K562 (cell line): ENCODE results near the gene NUP98. TPM values are rescaled to one million over a fixed set of nuclear protein-coding genes. Genes with fewer than 3 reads are reported as not detected.

Source experiments
- GABPB1 ChIP-seq: sonication (generic); formaldehyde crosslinking; IDR thresholded peaks from 2 replicates; pipeline ENCODE4 v1.8.0; 2022; ENCODE audit warnings: mild to moderate bottlenecking, missing genetic modification reagents
- ILF3 ChIP-seq: fragments of 450-650 bp; IDR thresholded peaks from 2 replicates; pipeline ENCODE4 v1.6.1; 2018; ENCODE audit warnings: antibody characterized with exemption, mild to moderate bottlenecking, moderate library complexity, borderline replicate concordance
- KAT7 ChIP-seq: sonication (generic); formaldehyde crosslinking; IDR thresholded peaks from 2 replicates; pipeline ENCODE4 v1.8.0; 2022; ENCODE audit warnings: missing genetic modification reagents, mild to moderate bottlenecking, borderline replicate concordance
- NFIC ChIP-seq: fragments of 450-650 bp; IDR thresholded peaks from 2 replicates; pipeline ENCODE4 v1.6.1; 2017; ENCODE audit warnings: mild to moderate bottlenecking, inconsistent platforms
- NONO ChIP-seq, 2 experiments: fragments of 200-400 bp in 1 of 2; fragments of 450-650 bp in 1 of 2; formaldehyde crosslinking in 1 of 2; IDR thresholded peaks; 2 replicates each; pipeline ENCODE4 v1.6.1; 2017; ENCODE audit warnings: low read depth in 2 of 2, mild to moderate bottlenecking in 2 of 2, moderate library complexity in 2 of 2, low read length in 1 of 2
- POLR3A ChIP-seq: IDR thresholded peaks from 2 replicates; pipeline ENCODE4 v1.6.1; 2011; ENCODE audit warnings: borderline replicate concordance, mild to moderate bottlenecking, moderate library complexity; ENCODE audit not compliant: insufficient read length, insufficient read depth; ENCODE audit errors: extremely low read depth
- TEAD2 ChIP-seq: fragments of 450-650 bp; IDR thresholded peaks from 2 replicates; pipeline ENCODE4 v1.6.1; 2016; ENCODE audit warnings: missing genetic modification characterization, control low read depth, missing compliant biosample characterization
- U2AF2 ChIP-seq: fragments of 200-400 bp; formaldehyde crosslinking; optimal IDR thresholded peaks from 2 replicates; pipeline ENCODE3; 2017; ENCODE audit warnings: low read depth, mild to moderate bottlenecking, low read length
- ZFPM2 ChIP-seq: fragments of 250-450 bp; sonication (Bioruptor Pico); IDR thresholded peaks from 2 replicates; pipeline ENCODE4 v1.5.1; 2022; ENCODE audit warnings: mild to moderate bottlenecking
- ZNF3 ChIP-seq: fragments of 250-450 bp; sonication (Bioruptor Pico); IDR thresholded peaks from 2 replicates; pipeline ENCODE4 v1.5.0; 2021; ENCODE audit warnings: mild to moderate bottlenecking, moderate library complexity
- ZNF436 ChIP-seq: fragments of 250-450, 450-650 bp; sonication (Bioruptor Pico); formaldehyde crosslinking; IDR thresholded peaks from 2 replicates; pipeline ENCODE4 v1.7.0; 2020; ENCODE audit warnings: mild to moderate bottlenecking
- ZNF668 ChIP-seq: fragments of 250-450 bp; sonication (Bioruptor Pico); IDR thresholded peaks from 2 replicates; pipeline ENCODE4 v1.8.0; 2022; ENCODE audit warnings: mild to moderate bottlenecking, inconsistent platforms
- ZNF75A ChIP-seq: fragments of 450-650 bp; formaldehyde crosslinking; IDR thresholded peaks from 2 replicates; pipeline ENCODE4 v1.4.0; 2020; ENCODE audit warnings: mild to moderate bottlenecking
- polyA plus RNA-seq, 8 experiments: library from polyadenylated mRNA; depleted of rRNA in 4 of 8; stranded (reverse) in 5 of 8; unstranded in 3 of 8; fragments of >200 nt; fragmentation: Nextera tagmentation in 2 of 8; fragmentation: Illumina TruSeq in 1 of 8; extraction: Ambion mirVana in 2 of 8; extraction: Trizol in 1 of 8; gene quantifications; 2 replicates each; pipeline versions ENCODE4 v1.2.1 to v1.2.3, GENCODE V29; 2011 to 2014; ENCODE audit warnings: inconsistent platforms in 1 of 8, missing spikeins in 1 of 8
- total RNA-seq, 7 experiments: library from RNA; depleted of rRNA in 6 of 7; stranded (reverse); fragments of >200 nt in 6 of 7; fragmentation: Illumina TruSeq in 2 of 7; extraction: Trizol in 2 of 7; gene quantifications; 2 replicates each; pipeline versions ENCODE4 v1.2.1 to v1.2.3, GENCODE V29; 2011 to 2021; ENCODE audit warnings: low replicate concordance in 1 of 7
- TF ChIP-seq, protein P1 (sequence below): fragments of 450-650 bp; conservative IDR thresholded peaks from 2 replicates; pipeline ENCODE4 v1.6.1; 2016; ENCODE audit warnings: missing genetic modification characterization, low read depth, mild to moderate bottlenecking, missing compliant biosample characterization, moderate library complexity
- TF ChIP-seq, protein P2 (sequence below): sonication (generic); formaldehyde crosslinking; IDR thresholded peaks from 2 replicates; pipeline ENCODE4 v1.8.0; 2023; ENCODE audit warnings: mild to moderate bottlenecking, missing genetic modification reagents
- TF ChIP-seq, protein P3 (sequence below): fragments of 200-800 bp; sonication (Bioruptor generic); IDR thresholded peaks from 2 replicates; pipeline ENCODE4 v1.6.1; 2016; ENCODE audit warnings: missing genetic modification characterization, missing compliant biosample characterization
- TF ChIP-seq, protein P4 (sequence below): sonication (generic); formaldehyde crosslinking; IDR thresholded peaks from 2 replicates; pipeline ENCODE4 v1.8.0; 2022; ENCODE audit warnings: missing genetic modification reagents, mild to moderate bottlenecking, borderline replicate concordance

NUP98 gene
- total and polyA plus RNA-seq, 9 of the 15 experiments (the other 6 are each of a cell fraction or from before 2014, with no cell fraction given), result 45.1 to 196 (median 130) TPM

DNA sequence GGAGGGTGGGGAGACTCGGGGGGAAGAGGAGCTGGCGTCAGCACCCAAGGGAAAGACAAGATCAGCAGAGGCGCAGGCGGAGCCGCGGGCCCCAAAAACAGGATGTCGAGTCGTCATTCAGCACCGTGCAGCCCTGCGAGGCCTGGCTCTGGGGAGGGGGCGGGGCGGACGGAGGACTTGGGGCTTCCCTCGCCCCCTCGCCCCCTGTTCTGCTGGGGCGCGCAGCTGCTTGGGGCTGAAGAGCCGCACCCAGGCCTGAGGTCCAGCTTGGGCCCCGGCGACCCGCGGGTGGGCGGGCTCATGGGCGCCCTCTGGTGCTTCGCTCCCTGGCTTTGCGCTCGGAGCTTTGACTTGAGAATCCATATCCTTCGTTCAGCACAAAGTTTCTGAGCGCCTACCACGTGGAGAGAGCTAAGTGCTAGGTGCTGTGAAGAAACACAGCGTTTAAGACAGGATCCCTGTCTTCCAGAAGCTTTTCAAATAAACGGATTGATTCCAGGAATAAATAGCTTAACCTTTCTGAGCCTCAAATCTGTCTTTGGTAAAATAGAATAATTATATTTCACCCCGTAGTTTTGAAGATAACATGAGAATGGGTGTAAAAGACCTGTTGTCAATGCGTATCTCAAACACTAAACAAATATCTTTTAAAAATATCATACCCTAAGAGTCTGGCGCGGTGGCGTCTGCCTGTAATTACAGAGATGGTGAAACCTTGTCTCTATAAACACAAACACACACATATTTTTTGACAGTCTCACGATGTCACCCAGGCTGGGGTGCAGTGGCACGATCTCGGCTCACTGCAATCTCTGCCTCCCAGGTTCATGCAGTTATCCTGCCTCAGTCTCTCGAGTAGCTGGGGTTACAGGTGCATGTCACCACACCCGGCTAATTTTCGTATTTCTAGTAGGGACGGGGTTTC is 44.3 kb upstream of the NUP98 start (continued):
- TF ChIP-seq, protein P1, sequence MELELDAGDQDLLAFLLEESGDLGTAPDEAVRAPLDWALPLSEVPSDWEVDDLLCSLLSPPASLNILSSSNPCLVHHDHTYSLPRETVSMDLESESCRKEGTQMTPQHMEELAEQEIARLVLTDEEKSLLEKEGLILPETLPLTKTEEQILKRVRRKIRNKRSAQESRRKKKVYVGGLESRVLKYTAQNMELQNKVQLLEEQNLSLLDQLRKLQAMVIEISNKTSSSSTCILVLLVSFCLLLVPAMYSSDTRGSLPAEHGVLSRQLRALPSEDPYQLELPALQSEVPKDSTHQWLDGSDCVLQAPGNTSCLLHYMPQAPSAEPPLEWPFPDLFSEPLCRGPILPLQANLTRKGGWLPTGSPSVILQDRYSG (tag), result no peak
- TF ChIP-seq, protein P2, sequence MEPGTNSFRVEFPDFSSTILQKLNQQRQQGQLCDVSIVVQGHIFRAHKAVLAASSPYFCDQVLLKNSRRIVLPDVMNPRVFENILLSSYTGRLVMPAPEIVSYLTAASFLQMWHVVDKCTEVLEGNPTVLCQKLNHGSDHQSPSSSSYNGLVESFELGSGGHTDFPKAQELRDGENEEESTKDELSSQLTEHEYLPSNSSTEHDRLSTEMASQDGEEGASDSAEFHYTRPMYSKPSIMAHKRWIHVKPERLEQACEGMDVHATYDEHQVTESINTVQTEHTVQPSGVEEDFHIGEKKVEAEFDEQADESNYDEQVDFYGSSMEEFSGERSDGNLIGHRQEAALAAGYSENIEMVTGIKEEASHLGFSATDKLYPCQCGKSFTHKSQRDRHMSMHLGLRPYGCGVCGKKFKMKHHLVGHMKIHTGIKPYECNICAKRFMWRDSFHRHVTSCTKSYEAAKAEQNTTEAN (CRISPR knock-in tag), result no peak
- TF ChIP-seq ZFPM2 (no peak), KAT7 (no peak; the same call in 1 of the 2 replicates), NONO (IDR thresholded peaks at IDR 0.05; ENCODE audit: low read depth in 2 of 2, low read length in 1 of 2) (no peak), U2AF2 (no peak), ILF3 (no peak), ZNF668 (CRISPR knock-in tag) (no peak), POLR3A (no peak), TEAD2 (tag) (no peak), ZNF3 (no peak), ZNF75A (CRISPR knock-in tag) (no peak), ZNF436 (CRISPR knock-in tag) (no peak), NFIC (no peak), GABPB1 (CRISPR knock-in tag) (peak; percentile 53; the same call in 1 of the 2 replicates)
- TF ChIP-seq, protein P3, sequence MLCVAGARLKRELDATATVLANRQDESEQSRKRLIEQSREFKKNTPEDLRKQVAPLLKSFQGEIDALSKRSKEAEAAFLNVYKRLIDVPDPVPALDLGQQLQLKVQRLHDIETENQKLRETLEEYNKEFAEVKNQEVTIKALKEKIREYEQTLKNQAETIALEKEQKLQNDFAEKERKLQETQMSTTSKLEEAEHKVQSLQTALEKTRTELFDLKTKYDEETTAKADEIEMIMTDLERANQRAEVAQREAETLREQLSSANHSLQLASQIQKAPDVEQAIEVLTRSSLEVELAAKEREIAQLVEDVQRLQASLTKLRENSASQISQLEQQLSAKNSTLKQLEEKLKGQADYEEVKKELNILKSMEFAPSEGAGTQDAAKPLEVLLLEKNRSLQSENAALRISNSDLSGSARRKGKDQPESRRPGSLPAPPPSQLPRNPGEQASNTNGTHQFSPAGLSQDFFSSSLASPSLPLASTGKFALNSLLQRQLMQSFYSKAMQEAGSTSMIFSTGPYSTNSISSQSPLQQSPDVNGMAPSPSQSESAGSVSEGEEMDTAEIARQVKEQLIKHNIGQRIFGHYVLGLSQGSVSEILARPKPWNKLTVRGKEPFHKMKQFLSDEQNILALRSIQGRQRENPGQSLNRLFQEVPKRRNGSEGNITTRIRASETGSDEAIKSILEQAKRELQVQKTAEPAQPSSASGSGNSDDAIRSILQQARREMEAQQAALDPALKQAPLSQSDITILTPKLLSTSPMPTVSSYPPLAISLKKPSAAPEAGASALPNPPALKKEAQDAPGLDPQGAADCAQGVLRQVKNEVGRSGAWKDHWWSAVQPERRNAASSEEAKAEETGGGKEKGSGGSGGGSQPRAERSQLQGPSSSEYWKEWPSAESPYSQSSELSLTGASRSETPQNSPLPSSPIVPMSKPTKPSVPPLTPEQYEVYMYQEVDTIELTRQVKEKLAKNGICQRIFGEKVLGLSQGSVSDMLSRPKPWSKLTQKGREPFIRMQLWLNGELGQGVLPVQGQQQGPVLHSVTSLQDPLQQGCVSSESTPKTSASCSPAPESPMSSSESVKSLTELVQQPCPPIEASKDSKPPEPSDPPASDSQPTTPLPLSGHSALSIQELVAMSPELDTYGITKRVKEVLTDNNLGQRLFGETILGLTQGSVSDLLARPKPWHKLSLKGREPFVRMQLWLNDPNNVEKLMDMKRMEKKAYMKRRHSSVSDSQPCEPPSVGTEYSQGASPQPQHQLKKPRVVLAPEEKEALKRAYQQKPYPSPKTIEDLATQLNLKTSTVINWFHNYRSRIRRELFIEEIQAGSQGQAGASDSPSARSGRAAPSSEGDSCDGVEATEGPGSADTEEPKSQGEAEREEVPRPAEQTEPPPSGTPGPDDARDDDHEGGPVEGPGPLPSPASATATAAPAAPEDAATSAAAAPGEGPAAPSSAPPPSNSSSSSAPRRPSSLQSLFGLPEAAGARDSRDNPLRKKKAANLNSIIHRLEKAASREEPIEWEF (CRISPR knock-in tag), result no peak
- TF ChIP-seq, protein P4, sequence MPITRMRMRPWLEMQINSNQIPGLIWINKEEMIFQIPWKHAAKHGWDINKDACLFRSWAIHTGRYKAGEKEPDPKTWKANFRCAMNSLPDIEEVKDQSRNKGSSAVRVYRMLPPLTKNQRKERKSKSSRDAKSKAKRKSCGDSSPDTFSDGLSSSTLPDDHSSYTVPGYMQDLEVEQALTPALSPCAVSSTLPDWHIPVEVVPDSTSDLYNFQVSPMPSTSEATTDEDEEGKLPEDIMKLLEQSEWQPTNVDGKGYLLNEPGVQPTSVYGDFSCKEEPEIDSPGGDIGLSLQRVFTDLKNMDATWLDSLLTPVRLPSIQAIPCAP (CRISPR knock-in tag), result no peak
